HG03064 (cell line): Measurements from ENCODE around the gene PICALM.

Experiments
- ATAC-seq: cut with Tn5 transposase; IDR thresholded peaks from one replicate; pipeline ENCODE4 v1.9.1; 2021; ENCODE audit warnings: low read depth; ENCODE audit not compliant: unreplicated experiment

Gene PICALM

DNA sequence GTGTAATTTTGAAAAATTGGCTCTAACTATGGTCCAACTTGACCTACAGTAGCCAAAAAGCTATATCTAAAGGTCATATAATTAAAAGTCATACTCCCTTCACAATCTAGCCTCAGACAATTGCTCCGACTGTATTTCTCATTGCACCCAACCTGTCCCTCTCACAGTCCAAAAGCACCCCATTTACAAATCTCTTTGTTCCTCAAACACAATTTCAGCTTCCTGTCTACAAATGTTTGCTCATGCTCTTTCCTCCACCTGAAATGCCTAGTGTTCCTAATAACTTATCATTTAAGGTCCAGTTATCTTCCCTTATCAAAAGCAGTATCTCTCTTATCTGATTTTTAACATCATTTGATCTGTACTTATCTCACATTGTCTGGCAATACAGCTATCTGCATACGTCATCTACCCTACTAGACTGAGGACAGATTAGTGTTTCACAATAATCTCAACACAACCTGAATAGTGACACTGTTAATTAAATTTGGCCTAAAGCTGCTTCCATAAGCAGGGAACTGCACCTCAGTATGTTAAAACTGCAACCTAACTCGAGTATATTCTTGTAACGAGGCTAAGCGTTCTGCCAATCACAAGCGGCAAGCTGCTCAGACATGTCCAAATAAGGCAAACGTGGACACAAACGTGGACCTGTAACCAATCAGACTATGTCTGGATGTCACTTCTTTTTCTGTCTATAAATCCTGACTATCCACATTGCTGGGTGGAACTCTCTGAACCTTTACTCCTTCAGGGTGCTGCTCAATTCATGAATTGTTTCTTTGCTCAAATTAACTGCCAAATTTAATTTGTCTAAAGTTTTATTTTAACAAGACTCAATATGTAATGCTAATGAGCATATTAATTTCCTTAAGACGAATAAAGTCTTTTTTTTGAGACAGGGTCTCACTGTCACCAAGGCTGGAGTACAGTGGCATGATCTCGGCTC, 15.9 kb downstream of the PICALM start:
- ATAC-seq = no peak

DNA sequence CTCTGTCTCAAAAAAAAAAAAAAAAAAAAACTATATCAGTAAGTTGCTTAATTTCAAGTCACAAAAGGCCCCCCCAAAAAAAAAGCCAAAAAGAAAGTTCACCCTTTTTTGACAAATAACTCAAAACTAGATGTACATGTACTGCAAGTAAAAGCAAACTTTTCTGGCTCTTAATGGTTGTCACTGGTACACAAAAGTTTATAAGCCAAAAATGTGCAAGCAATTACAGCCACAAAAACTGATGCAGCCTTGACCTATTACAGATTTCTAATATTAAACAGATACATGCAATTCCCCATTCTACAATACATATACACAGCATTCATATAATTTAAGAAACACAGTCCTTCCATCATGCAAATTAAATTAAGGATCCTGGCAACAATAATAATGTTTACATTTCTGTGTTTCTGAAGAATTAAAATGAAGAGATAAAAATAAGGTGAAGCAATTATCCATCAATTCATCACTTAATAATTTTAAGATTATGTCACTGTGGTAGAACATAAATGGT, 18.6 kb downstream of the PICALM start:
- no peak for ATAC-seq

DNA sequence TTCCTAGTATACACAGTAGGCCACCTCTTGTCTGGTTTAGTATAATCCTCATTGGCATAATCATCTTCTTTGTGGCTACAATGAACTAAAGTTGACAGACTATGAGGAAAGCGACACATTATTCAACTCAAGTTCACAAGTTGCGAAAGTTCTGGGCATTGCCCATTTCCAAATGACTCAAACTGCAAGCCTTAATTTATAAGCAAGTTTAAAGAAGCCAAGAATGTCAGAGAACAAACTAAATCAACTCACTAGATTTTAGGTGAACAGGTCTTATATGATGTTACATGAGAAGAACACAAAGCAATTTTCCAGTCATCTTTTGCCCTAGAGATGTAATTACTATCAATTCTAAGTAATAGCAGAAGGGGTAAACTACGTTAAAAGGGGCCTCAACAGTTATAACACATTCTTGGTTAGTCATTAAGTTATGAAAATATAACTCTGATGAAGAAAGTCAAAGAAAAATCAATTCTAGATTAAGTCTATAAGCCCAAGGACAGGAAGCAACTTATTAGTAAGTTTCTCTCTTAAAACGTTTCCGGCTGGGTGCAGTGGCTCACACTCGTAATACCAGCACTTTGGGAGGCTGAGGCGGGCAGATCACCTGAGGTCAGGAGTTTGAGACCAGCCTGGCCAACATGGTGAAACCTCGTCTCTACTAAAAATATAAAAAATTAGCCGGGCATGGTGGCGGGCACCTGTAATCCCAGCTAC, 21.5 kb downstream of the PICALM start:
- ATAC-seq = peak; percentile 62

DNA sequence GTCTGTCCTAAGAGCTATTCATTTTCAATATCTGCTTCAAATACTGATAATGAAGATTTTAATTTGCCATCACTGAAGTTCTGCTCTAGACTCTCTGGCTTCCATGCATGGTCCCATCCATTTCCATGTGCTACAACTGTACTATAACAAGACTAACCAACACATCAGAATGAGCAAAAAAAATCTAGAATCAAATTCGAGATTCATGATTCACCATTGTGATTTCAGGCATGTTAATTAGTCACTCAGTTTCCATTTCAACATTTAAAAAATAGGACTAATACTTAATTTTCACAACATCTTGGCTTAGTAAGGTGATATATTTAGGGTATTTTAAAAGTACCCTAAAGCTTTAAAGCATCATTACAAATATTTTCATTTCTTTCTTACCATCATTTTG, 22.8 kb downstream of the PICALM start:
- no peak for ATAC-seq

- ATAC-seq = no peak
Observed at GRCh38 chr11:86043765-86044503, 24.9 kb downstream of the PICALM start.

DNA sequence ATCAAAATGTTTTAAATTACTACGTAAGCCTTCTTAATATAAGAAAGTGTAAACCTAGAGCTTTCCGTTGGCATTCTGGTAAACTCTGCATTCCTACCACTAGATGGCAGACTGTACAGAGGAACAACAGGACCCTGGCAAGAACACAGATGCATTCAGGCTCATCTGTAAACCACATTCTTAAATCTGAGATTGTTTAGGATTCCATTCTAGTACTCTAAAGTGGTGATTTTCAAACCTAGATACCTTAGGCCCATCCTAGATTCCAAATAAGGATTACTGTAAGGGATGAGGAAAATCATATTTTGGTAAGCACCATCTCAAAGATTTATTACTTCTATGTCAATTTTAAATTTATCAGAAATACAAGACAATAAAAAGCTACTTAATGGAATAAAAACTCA, 26.9 kb downstream of the PICALM start:
- peak; percentile 64 for ATAC-seq

DNA sequence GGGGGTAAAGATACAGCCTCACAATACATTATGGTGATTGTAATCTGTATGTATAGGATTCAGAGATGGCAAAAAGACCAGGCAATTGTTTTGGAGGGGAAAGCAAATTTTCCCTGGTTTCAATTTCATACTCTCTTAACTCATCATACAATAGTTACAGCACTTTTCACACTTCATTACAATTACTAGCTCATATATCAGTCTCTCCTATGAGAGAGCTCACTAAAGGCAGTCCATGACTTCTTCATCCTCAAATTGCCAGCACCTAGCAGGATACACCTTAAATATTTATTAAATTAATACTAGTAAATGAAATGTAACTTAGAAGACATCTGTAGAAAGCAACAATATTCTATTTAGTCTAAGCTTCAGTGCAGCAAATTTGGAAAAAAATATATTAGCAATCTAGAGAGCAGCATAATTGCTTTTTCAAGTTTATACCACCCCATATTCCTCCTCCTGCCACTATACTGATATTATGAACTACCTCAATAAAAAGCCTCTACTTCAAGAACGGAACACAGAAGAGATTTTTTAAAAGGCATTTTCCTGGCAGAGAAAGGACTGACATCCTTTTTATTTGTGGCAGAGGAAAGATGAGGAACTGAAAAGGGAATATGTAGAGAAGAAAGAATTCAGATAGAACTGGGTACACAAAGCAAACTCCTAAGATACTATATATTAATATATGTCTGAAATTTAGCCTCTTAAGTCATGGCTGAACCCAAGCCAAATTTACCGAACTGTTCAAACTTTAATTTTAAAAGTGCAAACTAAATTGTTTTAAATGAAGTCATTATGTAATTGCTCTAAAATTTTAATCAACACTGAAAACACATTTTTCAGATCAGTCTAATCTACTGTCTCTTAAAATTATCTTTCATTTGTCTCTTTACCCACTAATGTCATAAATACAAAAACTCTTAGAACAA, 27.7 kb downstream of the PICALM start:
- peak; percentile 6 for ATAC-seq

- ATAC-seq = no peak
Observed at GRCh38 chr11:86039094-86039493, 29.8 kb downstream of the PICALM start.

- no peak for ATAC-seq
Observed at GRCh38 chr11:86037743-86038142, 31.1 kb downstream of the PICALM start.

DNA sequence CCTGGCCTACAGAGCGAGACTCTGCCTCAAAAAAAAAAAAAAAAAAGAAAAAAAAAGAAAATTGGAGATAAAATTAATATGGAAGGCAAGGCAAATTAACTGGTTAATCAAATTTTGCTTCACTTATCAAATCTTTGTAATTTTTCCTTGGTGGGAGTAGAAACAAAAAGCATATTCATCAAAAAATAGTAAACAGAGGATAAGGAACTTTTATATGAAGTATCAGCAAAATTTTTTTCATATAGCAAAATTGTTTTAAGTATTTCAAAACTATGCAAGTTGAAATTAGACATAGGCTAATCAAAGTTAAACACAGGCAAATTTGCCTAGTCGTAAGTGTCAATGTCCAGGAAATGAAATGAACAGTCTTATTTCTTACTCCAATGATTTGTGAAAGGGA, 33.0 kb downstream of the PICALM start:
- ATAC-seq = no peak

DNA sequence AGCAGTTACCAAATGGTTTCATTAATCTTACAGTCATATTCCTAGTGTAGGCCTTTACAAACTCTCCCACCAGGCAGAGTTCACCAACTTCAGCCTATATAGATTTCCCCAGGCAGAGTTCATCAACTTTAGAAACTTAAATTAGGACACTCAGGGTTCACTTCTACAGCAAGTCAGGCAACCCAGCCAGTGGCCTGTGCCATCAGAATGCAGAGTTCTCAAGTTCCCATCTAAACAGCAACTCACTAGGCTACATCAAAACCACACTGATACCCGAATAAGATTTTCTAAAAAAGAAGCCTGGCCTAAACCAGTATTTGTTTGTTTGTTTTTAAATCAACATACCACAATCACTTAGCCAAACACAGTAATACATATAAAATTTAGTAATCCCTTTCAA, 33.7 kb downstream of the PICALM start:
- ATAC-seq = no peak

GRCh38 chr11:86034710-86035109, 34.2 kb downstream of the PICALM start:
- no peak for ATAC-seq

- no peak for ATAC-seq
Observed at GRCh38 chr11:86021377-86021776, 47.5 kb downstream of the PICALM start.

GRCh38 chr11:86018249-86018648, 50.6 kb downstream of the PICALM start:
- no peak for ATAC-seq

DNA sequence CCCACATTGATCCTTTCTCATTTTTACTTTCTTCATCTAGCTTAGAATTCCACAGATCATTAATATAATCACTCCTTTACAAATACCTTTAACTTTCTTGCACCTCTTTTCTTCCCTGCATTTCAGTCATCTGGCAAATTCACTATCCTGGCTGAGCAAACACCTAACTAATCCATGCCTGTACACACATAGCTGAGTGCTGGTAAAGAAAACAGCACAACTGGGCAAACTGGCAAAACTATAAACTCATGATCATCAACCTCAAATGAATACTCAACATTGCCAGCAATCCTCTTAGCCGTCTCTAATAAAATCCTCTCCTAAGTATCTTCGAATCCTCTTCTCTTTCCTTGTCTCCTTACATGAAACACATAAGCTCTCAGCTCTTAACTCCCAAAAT, 52.4 kb downstream of the PICALM start:
- no peak for ATAC-seq

GRCh38 chr11:86015699-86016098, 53.2 kb downstream of the PICALM start:
- ATAC-seq = no peak

DNA sequence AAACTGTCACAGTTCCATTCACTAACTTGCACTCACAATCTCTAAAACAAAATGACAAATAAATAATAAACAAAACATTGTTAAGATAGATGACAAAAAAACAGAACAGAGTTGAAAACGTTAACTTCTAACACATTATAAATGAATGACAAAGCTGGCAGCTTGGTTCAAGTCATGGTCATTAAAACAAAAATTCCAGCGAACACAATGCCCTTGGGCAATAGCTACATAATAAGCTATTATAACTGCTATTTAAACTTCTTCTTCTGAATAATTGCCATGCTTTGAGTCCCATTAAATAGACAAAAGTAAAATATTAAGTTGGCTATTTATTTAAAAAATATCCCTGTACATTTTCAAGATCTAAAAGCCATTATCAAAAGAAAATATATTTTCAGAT, 54.7 kb downstream of the PICALM start:
- ATAC-seq = no peak

- ATAC-seq = no peak
Observed at GRCh38 chr11:86013713-86014112, 55.2 kb downstream of the PICALM start.

DNA sequence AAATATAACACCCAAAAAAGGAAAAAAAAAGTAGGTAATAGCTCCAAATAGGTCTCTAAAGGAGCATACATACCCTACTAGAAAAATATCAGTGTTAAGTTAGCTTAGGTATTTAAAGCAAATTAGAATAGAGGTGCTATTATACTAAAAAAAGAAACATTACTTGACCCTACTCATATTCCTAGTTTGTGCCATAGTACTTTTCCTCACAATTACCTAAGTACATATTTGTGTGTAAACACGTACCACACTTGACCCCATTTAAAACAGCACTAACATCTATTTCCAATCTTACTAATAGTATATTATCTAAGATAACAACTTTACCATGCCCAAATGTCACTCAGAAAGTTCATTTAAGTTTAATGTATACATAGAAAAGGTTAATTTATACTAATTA, 57.7 kb downstream of the PICALM start:
- no peak for ATAC-seq

- ATAC-seq = no peak
Observed at GRCh38 chr11:86003654-86004053, 65.2 kb downstream of the PICALM start.
